Muscle of leg (tissue), 11 donors: ENCODE results near the gene TRDMT1. TPM values are rescaled to one million over a fixed set of nuclear protein-coding genes. Genes with fewer than 3 reads are reported as not detected.

Source experiments
- DNase-seq: peaks from one replicate; pipeline ENCODE4 v3.0.0; 2013
- H3K27ac ChIP-seq: one replicate; pipeline ENCODE4 v1.5.1; 2013; ENCODE audit warnings: mild to moderate bottlenecking, low read length, control low read depth
- H3K27me3 ChIP-seq: one replicate; pipeline ENCODE4 v1.6.1; 2013; ENCODE audit warnings: low read length; ENCODE audit not compliant: control insufficient read depth, insufficient read depth
- H3K36me3 ChIP-seq: one replicate; pipeline ENCODE4 v1.6.1; 2013; ENCODE audit warnings: low read length; ENCODE audit not compliant: control insufficient read depth, insufficient read depth
- H3K4me1 ChIP-seq: one replicate; pipeline ENCODE4 v1.6.1; 2013; ENCODE audit warnings: low read length; ENCODE audit not compliant: control insufficient read depth, insufficient read depth
- H3K4me3 ChIP-seq: one replicate; pipeline ENCODE4 v1.5.1; 2013; ENCODE audit warnings: low read length, control low read depth
- H3K9me3 ChIP-seq: replicated peaks from 2 replicates; pipeline ENCODE4 v1.6.1; 2013; ENCODE audit warnings: low read depth, low read length; ENCODE audit not compliant: control insufficient read depth
- whole genome bisulfite sequencing: methylation state at CpG from one replicate; pipeline ENCODE4 v1.1.5; 2013; ENCODE audit warnings: missing lambda C conversion rate; ENCODE audit not compliant: insufficient coverage; 5-methylcytosine and 5-hydroxymethylcytosine counted together
- polyA plus RNA-seq, 8 donors: library from polyadenylated mRNA; unstranded; fragments of 120-200 nt; gene quantifications; one replicate each; pipeline versions ENCODE4 v1.2.1 to v1.2.3, GENCODE V29; 2013; ENCODE audit warnings: inconsistent platforms in 1 of 8, low replicate concordance in 1 of 8; ENCODE audit not compliant: insufficient read length in 8 of 8, insufficient read depth in 1 of 8
- total RNA-seq: library from RNA; stranded (reverse); fragments of 120-200 nt; gene quantifications from one replicate; pipeline ENCODE4 v1.2.4, GENCODE V29; 2013

The TRDMT1 gene
- total and polyA plus RNA-seq, 9 donors: 4.7 to 11.5 (median 7.1) TPM

DNA sequence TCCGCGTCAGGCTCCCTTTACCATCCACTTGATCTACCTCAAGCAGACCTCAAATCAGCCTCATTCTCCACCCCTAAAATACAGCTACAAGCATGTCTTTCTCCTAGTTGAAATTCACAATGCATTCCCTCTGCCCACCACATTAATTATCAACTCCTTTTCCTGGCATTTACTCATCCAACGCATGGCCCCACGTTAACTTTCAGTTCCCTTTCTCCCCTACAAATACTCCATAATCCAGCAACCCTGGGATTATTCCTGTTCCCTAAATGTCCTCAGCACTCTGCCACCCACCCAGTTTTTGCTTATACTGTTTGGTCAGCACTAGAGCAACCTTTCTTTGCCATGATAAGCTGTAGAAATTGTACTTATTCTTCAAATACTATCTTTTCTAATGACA, 20.9 kb upstream of the TRDMT1 start:
- H3K4me3 ChIP-seq: no peak overlapping the region
- no peaks in the 10 kb centered on the region for H3K36me3 ChIP-seq
- H3K4me1 ChIP-seq: peaks cover 7% of the 10 kb centered on the region
- DNase-seq: no peak
- no peaks in the 10 kb centered on the region for H3K9me3 ChIP-seq
- no peak overlapping the region for H3K27ac ChIP-seq
- 79% methylated on average over 4 of the region's 4 CpGs for WGBS
- no peaks in the 10 kb centered on the region for H3K27me3 ChIP-seq

DNA sequence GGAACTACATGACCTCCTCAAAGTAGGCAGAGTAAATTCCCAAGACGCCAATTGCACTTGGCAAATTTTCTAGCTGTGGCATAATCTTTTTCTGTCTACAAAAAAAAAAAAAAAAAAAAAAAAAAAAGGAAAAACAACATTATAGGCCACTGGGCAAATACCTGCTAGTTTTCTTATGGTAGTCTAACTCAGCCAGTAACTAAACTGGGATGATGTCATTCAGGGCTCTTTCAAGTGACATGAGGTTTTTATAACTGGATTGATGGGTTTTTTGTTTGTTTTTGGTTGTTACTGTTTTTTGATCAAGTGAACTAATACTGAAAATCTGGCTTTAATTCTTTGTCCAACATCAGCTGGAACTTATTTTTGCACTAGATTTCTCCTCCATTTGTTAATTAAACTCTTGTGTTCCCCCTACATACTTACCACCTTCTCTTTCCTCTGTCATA, 19.2 kb upstream of the TRDMT1 start:
- Histone ChIP-seq H3K27ac (no peak overlapping the region), H3K27me3 (no peaks in the 10 kb centered on the region), H3K9me3 (no peaks in the 10 kb centered on the region), H3K4me1 (no peaks in the 10 kb centered on the region), H3K4me3 (no peak overlapping the region), H3K36me3 (no peaks in the 10 kb centered on the region)
- DNase-seq: no peak
- WGBS: no CpG with 5 or more reads among the region's 1 CpG

DNA sequence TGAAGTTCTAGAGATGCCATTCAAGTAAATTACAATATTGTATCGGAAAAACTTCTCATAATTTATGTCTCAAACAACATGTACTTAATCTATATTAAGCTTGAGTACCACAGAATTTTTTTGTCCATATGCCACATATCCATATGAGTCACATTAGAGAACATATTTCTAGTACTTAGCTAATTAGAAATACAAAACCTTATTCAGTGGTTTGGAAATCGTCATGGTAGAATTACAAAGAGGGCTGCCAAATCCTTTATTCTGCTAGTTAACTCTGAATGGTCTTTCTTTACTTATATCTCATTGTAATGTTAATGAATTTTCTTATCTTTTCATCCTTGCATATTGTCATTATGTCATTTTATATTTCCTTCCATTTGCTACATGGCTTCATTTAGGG, 17.6 kb upstream of the TRDMT1 start:
- no peaks in the 10 kb centered on the region for H3K4me1 ChIP-seq
- H3K36me3 ChIP-seq: no peaks in the 10 kb centered on the region
- H3K27me3 ChIP-seq: no peaks in the 10 kb centered on the region
- H3K9me3 ChIP-seq: no peaks in the 10 kb centered on the region
- H3K27ac ChIP-seq: no peak overlapping the region
- DNase-seq: no peak
- no CpG with 5 or more reads among the region's 2 CpGs for WGBS
- H3K4me3 ChIP-seq: no peak overlapping the region

DNA sequence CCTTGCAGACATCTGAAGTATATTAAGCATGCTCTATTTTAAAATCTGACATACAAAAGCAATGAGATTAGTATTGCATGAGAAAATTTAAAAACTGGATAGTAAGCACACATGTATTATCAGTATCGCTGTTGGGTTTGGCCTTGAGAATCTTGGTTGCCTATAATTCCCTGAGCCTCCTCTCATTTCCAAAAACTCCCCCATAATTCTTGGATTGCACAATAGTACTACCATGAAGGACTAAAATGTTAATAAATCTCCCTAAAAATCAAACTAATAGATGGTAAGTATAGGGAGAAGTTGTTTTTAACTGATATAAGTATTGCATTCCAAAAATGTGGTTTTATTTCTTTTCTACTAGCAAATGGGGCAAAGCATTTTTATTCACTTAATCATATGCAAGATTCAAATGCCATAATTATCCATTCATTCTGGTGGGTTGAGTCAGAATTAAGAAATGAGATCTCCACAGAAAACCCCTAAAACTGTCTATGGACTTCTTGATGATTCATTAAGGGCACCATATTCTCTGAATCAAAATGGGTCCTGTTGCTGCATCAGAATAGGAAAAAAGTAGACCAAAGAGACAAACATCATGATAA, 16.3 kb upstream of the TRDMT1 start:
- H3K36me3 ChIP-seq: no peaks in the 10 kb centered on the region
- no peak overlapping the region for H3K27ac ChIP-seq
- no CpG with 5 or more reads among the region's 1 CpG for WGBS
- H3K4me1 ChIP-seq: no peaks in the 10 kb centered on the region
- no peak overlapping the region for H3K4me3 ChIP-seq
- DNase-seq: no peak
- H3K27me3 ChIP-seq: no peaks in the 10 kb centered on the region
- H3K9me3 ChIP-seq: no peaks in the 10 kb centered on the region

DNA sequence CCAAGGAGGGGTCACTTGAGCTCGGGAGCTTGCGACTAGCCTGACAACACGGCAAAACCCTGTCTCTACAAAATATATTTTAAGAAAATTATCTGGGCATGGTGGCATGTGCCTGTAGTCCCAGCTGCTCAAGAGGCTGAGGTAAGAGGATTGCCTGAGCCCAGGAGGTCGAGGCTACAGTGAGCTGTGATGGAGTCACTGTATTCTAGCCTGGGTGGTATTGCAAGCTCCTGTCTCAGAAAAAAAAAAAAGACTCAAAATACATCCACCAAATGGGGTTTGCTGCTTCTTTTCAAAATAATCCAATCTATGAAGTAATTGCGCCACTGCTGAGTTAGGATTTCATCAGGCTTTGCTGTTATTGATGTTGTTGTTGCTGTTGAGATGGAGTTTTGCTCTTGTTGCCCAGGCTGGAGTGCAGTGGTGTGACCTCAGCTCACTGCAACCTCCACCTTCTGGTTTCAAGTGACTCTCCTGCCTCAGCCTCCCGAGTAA, 15.5 kb upstream of the TRDMT1 start:
- WGBS: no CpG with 5 or more reads among the region's 6 CpGs
- no peaks in the 10 kb centered on the region for H3K27me3 ChIP-seq
- no peaks in the 10 kb centered on the region for H3K36me3 ChIP-seq
- DNase-seq: no peak
- peak overlapping the region; percentile 77 for H3K27ac ChIP-seq
- H3K4me3 ChIP-seq: no peak overlapping the region
- H3K9me3 ChIP-seq: no peaks in the 10 kb centered on the region
- no peaks in the 10 kb centered on the region for H3K4me1 ChIP-seq

DNA sequence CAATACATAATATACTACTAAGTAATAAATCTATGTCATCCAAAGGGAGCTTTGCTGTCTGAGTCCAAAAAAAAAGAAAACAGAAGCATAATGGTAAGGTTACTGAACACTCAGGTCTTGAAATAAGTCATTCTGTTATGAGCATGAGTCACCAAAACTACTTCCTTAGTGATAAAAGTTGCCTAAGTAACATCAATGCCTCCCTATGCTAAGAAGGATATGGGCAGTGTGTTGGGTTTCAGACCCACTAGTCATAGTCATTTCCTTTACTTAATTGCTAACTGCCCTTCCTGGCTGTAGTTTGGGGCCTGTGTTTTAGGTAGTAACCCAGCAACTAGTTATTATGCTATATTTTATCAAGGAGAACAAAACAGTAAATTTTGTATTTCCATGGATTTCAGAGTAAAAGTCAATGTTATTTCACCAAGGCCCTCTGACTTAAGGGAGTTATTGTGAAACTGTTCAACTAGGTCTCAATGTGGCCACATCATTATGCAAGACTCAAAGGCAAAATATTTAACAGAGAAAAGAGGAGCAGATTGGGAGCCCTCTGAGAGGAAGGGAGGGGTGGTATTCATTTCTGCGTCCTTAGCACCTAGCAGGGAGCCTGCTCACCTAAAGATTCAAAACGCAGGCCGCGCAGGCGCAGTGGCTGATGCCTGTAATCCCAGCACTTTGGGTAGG, 14.9 kb upstream of the TRDMT1 start:
- peak; percentile 71 for DNase-seq

DNA sequence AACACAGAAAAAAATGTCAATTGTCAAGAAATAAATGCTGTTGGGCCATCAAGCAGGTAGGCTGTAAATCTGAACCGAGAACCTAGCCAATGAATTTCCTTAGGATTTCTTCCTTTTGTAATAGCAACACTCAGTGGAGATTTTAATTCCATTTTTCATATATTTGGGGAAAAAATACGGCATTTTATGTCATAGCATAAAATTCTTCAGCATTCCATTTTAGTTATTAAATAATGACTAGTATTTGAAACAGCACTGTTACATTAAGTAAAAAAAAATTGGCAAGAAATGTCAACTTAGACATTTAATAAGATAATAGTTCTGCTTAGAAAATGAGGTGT, 14.3 kb upstream of the TRDMT1 start:
- no peaks in the 10 kb centered on the region for H3K27me3 ChIP-seq
- H3K9me3 ChIP-seq: no peaks in the 10 kb centered on the region
- H3K27ac ChIP-seq: peak overlapping the region; percentile 33
- no peak overlapping the region for H3K4me3 ChIP-seq
- no CpG with 5 or more reads among the region's 2 CpGs for WGBS
- no peaks in the 10 kb centered on the region for H3K36me3 ChIP-seq
- no peaks in the 10 kb centered on the region for H3K4me1 ChIP-seq
- no peak for DNase-seq

More for the DNA sequence above, 14.9 kb upstream of the TRDMT1 start:
- H3K9me3 ChIP-seq: no peaks in the 10 kb centered on the region
- peak overlapping the region; percentile 77 for H3K27ac ChIP-seq
- H3K4me1 ChIP-seq: no peaks in the 10 kb centered on the region
- H3K36me3 ChIP-seq: no peaks in the 10 kb centered on the region
- no peak overlapping the region for H3K4me3 ChIP-seq
- 73% methylated on average over 5 of the region's 5 CpGs for WGBS
- no peaks in the 10 kb centered on the region for H3K27me3 ChIP-seq

DNA sequence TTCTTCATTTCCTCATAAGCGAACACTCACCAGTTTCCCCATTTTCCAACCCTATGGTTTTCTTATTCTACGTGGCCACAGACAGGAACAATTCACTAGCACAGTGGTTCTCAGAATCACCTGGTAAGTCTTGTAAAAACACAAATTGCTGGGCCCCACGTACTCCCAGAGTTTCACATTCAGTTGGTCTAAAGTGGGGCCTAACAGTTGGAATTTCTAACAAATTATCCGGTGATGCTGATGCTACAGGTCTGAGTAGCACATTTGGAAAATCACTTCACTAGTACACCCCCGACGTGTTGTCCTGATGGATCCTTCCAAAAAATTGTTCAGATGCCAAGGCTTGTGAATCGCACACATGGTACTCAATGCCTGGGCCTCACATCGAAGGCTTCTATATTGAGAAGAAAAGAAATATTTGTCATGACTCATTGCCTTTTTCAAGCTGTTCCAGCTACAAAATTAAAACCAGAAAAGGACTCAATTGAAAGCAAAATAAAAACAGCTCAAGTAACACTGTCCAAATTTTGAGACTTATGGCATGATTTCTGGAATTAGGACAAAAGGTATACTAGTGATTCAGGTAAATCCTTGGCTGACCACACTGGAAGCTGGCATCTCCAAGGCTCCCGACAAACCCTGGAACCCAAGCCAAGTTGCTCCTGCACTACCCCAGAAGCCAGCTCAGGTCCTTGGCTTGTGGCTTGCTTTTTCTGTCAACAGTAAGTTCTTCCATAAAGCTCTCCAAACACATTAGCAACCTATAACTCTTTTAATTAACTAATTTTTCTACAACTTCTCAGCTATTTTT, 13.7 kb upstream of the TRDMT1 start:
- Histone ChIP-seq H3K27ac (peak overlapping the region; percentile 68), H3K9me3 (no peaks in the 10 kb centered on the region), H3K36me3 (no peaks in the 10 kb centered on the region), H3K27me3 (no peaks in the 10 kb centered on the region), H3K4me3 (no peak overlapping the region), H3K4me1 (no peaks in the 10 kb centered on the region)
- 36% methylated on average over 5 of the region's 9 CpGs for WGBS
- DNase-seq: peak; percentile 85

DNA sequence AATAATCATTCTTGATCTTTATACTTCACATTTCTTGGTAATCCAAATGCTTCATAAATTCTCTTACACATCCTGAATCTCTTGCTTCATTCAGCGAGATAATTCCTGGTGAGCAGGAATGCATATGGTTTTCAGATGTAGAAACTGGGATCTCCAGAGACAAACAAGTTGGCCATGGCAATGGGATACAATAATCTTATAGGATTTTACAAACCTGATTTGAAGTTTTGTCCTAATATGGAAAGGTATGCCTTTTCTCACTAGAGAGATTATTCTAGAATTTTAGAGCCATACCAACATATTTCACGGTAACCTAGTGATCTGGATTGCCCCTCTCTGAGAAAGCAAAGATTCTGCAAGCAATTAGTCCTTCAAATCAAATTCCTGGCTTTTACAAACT, 13.1 kb upstream of the TRDMT1 start:
- H3K27ac ChIP-seq: peak overlapping the region; percentile 68
- DNase-seq: no peak
- no peaks in the 10 kb centered on the region for H3K27me3 ChIP-seq
- H3K9me3 ChIP-seq: no peaks in the 10 kb centered on the region
- H3K4me1 ChIP-seq: no peaks in the 10 kb centered on the region
- 45% methylated on average over 1 of the region's 2 CpGs for WGBS
- no peak overlapping the region for H3K4me3 ChIP-seq
- no peaks in the 10 kb centered on the region for H3K36me3 ChIP-seq

DNA sequence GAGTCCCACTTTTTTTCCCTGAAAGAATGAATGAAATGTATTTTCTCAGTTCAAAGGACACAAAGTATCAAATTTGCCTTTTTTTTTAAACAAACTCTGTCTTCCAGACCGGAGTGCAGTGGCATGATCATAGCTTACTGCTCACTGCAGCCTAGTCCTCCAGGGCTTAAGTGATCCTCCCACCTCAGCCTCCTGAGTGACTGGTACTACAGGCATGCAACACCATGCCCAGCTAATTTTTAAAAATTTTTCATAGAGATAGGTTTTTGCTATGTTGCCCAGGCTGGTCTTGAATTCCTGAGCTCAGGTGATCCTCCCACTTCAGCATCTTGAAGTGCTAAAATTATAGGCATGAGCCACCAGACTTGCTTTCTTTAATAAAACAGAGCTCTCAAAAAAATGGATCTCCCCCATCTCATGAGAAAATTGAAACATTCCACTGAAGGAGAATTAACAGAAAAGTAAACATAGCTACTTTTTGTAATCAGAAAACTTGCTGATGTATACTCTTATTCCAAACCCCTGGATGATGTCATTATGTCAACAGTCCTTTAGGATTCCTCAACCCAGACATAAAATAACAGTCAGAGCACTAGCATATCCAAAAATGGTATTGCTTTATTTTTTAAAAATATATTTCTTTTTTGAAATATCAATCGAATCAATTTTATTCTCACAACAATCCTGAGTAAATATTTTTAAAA, 12.3 kb upstream of the TRDMT1 start:
- H3K27me3 ChIP-seq: no peaks in the 10 kb centered on the region
- H3K27ac ChIP-seq: no peak overlapping the region
- no CpG with 5 or more reads among the region's 2 CpGs for WGBS
- no peaks in the 10 kb centered on the region for H3K4me1 ChIP-seq
- no peaks in the 10 kb centered on the region for H3K9me3 ChIP-seq
- DNase-seq: no peak
- H3K36me3 ChIP-seq: no peaks in the 10 kb centered on the region
- H3K4me3 ChIP-seq: no peak overlapping the region
